OCI-LY7 (cell line): ENCODE results near the gene CABP7.

Experiments
- EZH2phosphoT487 ChIP-seq: fragments of 200-600 bp; sonication (generic); IDR thresholded peaks from 2 replicates; pipeline ENCODE4 v1.6.1; 2018; ENCODE audit warnings: low read depth, borderline replicate concordance, mild to moderate bottlenecking, mixed run types, antibody characterized with exemption, low read length, moderate library complexity, mixed read lengths
- TF ChIP-seq, protein P1 (sequence below): fragments of 200-600 bp; sonication (generic); conservative IDR thresholded peaks from 2 replicates; pipeline ENCODE4 v1.5.1; 2014; ENCODE audit warnings: mild to moderate bottlenecking, antibody characterized with exemption, low read length, moderate library complexity, mixed read lengths

DNA sequence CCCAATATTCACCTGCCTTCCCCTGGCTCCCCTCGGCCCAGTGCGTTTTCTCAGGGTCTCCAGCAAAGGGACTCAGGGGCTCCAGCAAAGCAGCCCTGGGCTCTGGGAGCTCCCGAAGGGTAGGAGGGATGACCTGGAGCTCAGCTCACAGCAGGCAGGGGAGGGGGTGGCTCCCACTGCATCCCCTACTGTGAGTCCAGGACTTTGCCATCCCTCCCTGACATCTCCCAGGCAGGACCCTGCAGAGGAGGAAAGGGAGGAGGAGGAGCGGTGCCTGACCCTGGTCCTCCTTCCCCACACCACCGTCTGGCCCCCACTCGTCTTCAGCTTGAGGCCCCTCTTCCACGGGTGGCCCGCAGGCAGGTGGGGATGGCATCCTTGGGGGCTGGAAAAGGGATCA lies 5.0 kb downstream of the CABP7 start:
- TF ChIP-seq, protein P1, sequence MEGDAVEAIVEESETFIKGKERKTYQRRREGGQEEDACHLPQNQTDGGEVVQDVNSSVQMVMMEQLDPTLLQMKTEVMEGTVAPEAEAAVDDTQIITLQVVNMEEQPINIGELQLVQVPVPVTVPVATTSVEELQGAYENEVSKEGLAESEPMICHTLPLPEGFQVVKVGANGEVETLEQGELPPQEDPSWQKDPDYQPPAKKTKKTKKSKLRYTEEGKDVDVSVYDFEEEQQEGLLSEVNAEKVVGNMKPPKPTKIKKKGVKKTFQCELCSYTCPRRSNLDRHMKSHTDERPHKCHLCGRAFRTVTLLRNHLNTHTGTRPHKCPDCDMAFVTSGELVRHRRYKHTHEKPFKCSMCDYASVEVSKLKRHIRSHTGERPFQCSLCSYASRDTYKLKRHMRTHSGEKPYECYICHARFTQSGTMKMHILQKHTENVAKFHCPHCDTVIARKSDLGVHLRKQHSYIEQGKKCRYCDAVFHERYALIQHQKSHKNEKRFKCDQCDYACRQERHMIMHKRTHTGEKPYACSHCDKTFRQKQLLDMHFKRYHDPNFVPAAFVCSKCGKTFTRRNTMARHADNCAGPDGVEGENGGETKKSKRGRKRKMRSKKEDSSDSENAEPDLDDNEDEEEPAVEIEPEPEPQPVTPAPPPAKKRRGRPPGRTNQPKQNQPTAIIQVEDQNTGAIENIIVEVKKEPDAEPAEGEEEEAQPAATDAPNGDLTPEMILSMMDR, result no peak
- no peak for TF ChIP-seq EZH2phosphoT487
